ENCODE data around the gene NRP1.

GRCh38 chr10:33333260-33334101, 986 bp downstream of the NRP1 start:
- no peak for TF ChIP-seq CTCF (IDR thresholded peaks at IDR 0.05)
- TF ChIP-seq POLR2A (IDR thresholded peaks at IDR 0.05), result no peak
- no peak for TF ChIP-seq EP300 (IDR thresholded peaks at IDR 0.05)
